ENCODE results near the gene EXOSC7.
"Not testable (repeated sequence)": the region's sequence is repeated elsewhere in the genome, so short reads cannot be mapped to it uniquely, and the experiment has no call there.

Gene EXOSC7

GRCh38 chr3:44970926-44971490 lies 5.0 kb upstream of the EXOSC7 start:
- Histone ChIP-seq H3K4me3 (ENCODE audit: insufficient read depth, low read depth, low read length) (no peak overlapping the region), H3K36me3 (ENCODE audit: control insufficient read depth, insufficient read depth, low read length) (no peaks in the 10 kb centered on the region), H3K4me1 (ENCODE audit: control insufficient read depth, insufficient read depth, low read length) (no peaks in the 10 kb centered on the region), H3K9me3 (ENCODE audit: control insufficient read depth, low read length) (no peaks in the 10 kb centered on the region), H3K27me3 (ENCODE audit: control insufficient read depth, insufficient read depth, low read length, poor library complexity, severe bottlenecking) (no peaks in the 10 kb centered on the region), H3K27ac (ENCODE audit: insufficient read depth, low read depth, low read length, poor library complexity, severe bottlenecking) (no peak overlapping the region)
- WGBS, 2 experiments: 91 to 96% methylated on average over 3 of the region's 3 CpGs

- H3K4me3 ChIP-seq (ENCODE audit: insufficient read depth, low read depth, low read length): peak overlapping the region; percentile 100
- 93 to 95% methylated on average over 4 of the region's 4 CpGs for WGBS, 2 experiments
- H3K27ac ChIP-seq (ENCODE audit: insufficient read depth, low read depth, low read length, poor library complexity, severe bottlenecking): no peak overlapping the region
- peaks cover 8% of the 10 kb centered on the region for H3K4me1 ChIP-seq (ENCODE audit: control insufficient read depth, insufficient read depth, low read length)
- no peaks in the 10 kb centered on the region for H3K9me3 ChIP-seq (ENCODE audit: control insufficient read depth, low read length)
- no peaks in the 10 kb centered on the region for H3K36me3 ChIP-seq (ENCODE audit: control insufficient read depth, insufficient read depth, low read length)
- H3K27me3 ChIP-seq (ENCODE audit: control insufficient read depth, insufficient read depth, low read length, poor library complexity, severe bottlenecking): no peaks in the 10 kb centered on the region
Observed at GRCh38 chr3:44974416-44974815, 1.6 kb upstream of the EXOSC7 start.

GRCh38 chr3:44981220-44981619 lies 5.2 kb downstream of the EXOSC7 start:
- no peaks in the 10 kb centered on the region for H3K36me3 ChIP-seq (ENCODE audit: control insufficient read depth, insufficient read depth, low read length)
- H3K4me3 ChIP-seq (ENCODE audit: insufficient read depth, low read depth, low read length): no peak overlapping the region
- WGBS, 2 experiments: 100% methylated on average over 1 of the region's 1 CpG
- no peaks in the 10 kb centered on the region for H3K27me3 ChIP-seq (ENCODE audit: control insufficient read depth, insufficient read depth, low read length, poor library complexity, severe bottlenecking)
- H3K27ac ChIP-seq (ENCODE audit: insufficient read depth, low read depth, low read length, poor library complexity, severe bottlenecking): no peak overlapping the region
- H3K4me1 ChIP-seq (ENCODE audit: control insufficient read depth, insufficient read depth, low read length): peaks cover 8% of the 10 kb centered on the region
- no peaks in the 10 kb centered on the region for H3K9me3 ChIP-seq (ENCODE audit: control insufficient read depth, low read length)

- Histone ChIP-seq H3K27ac (ENCODE audit: insufficient read depth, low read depth, low read length, poor library complexity, severe bottlenecking) (no peak overlapping the region), H3K4me3 (ENCODE audit: insufficient read depth, low read depth, low read length) (no peak overlapping the region), H3K9me3 (ENCODE audit: control insufficient read depth, low read length) (no peaks in the 10 kb centered on the region), H3K36me3 (ENCODE audit: control insufficient read depth, insufficient read depth, low read length) (no peaks in the 10 kb centered on the region), H3K27me3 (ENCODE audit: control insufficient read depth, insufficient read depth, low read length, poor library complexity, severe bottlenecking) (no peaks in the 10 kb centered on the region), H3K4me1 (ENCODE audit: control insufficient read depth, insufficient read depth, low read length) (peaks cover 8% of the 10 kb centered on the region)
- WGBS, 2 experiments: 89 to 95% methylated on average over 4 of the region's 4 CpGs
Observed at GRCh38 chr3:44981751-44982150, 5.7 kb downstream of the EXOSC7 start.

DNA sequence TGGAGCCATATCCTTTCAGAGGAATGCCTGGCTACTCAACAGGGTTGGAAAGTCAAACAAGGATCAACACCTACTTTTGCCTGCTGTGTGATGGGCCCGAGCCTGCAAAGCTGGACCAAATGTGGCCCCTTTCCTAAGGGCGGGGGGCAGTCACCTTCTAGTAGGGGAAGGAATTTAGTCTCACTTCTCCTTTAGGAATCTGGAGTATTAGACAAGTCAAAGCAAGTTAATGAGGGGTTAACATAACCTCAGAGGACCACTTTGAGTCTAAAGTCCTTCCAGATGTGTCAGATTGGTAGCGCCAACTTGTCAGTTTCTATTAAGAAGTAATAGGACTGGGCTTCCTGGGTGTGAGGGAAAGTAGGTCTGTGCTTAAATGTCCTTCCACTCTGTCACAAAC lies 6.8 kb downstream of the EXOSC7 start:
- Histone ChIP-seq H3K9me3 (ENCODE audit: control insufficient read depth, low read length) (no peaks in the 10 kb centered on the region), H3K36me3 (ENCODE audit: control insufficient read depth, insufficient read depth, low read length) (no peaks in the 10 kb centered on the region), H3K4me1 (ENCODE audit: control insufficient read depth, insufficient read depth, low read length) (peaks cover 8% of the 10 kb centered on the region), H3K27ac (ENCODE audit: insufficient read depth, low read depth, low read length, poor library complexity, severe bottlenecking) (no peak overlapping the region), H3K4me3 (ENCODE audit: insufficient read depth, low read depth, low read length) (no peak overlapping the region), H3K27me3 (ENCODE audit: control insufficient read depth, insufficient read depth, low read length, poor library complexity, severe bottlenecking) (no peaks in the 10 kb centered on the region)
- 90 to 94% methylated on average over 3 of the region's 3 CpGs for WGBS, 2 experiments

- H3K4me1 ChIP-seq (ENCODE audit: control insufficient read depth, insufficient read depth, low read length): peaks cover 5% of the 10 kb centered on the region
- 92 to 94% methylated on average over 1 of the region's 1 CpG for WGBS, 2 experiments
- no peaks in the 10 kb centered on the region for H3K36me3 ChIP-seq (ENCODE audit: control insufficient read depth, insufficient read depth, low read length)
- no peaks in the 10 kb centered on the region for H3K9me3 ChIP-seq (ENCODE audit: control insufficient read depth, low read length)
- H3K27me3 ChIP-seq (ENCODE audit: control insufficient read depth, insufficient read depth, low read length, poor library complexity, severe bottlenecking): no peaks in the 10 kb centered on the region
- H3K27ac ChIP-seq (ENCODE audit: insufficient read depth, low read depth, low read length, poor library complexity, severe bottlenecking): no peak overlapping the region
- H3K4me3 ChIP-seq (ENCODE audit: insufficient read depth, low read depth, low read length): no peak overlapping the region
Observed at GRCh38 chr3:44983484-44983941, 7.5 kb downstream of the EXOSC7 start.

- no peaks in the 10 kb centered on the region for H3K36me3 ChIP-seq (ENCODE audit: control insufficient read depth, insufficient read depth, low read length)
- WGBS, 2 experiments: 93 to 100% methylated on average over 1 of the region's 2 CpGs
- H3K4me3 ChIP-seq (ENCODE audit: insufficient read depth, low read depth, low read length): no peak overlapping the region
- H3K9me3 ChIP-seq (ENCODE audit: control insufficient read depth, low read length): no peaks in the 10 kb centered on the region
- no peak overlapping the region for H3K27ac ChIP-seq (ENCODE audit: insufficient read depth, low read depth, low read length, poor library complexity, severe bottlenecking)
- H3K27me3 ChIP-seq (ENCODE audit: control insufficient read depth, insufficient read depth, low read length, poor library complexity, severe bottlenecking): no peaks in the 10 kb centered on the region
- no peaks in the 10 kb centered on the region for H3K4me1 ChIP-seq (ENCODE audit: control insufficient read depth, insufficient read depth, low read length)
Observed at GRCh38 chr3:44984335-44984734, 8.3 kb downstream of the EXOSC7 start.

GRCh38 chr3:44986330-44986729 lies 10.3 kb downstream of the EXOSC7 start:
- H3K27ac ChIP-seq (ENCODE audit: insufficient read depth, low read depth, low read length, poor library complexity, severe bottlenecking); H3K9me3 ChIP-seq (ENCODE audit: control insufficient read depth, low read length); H3K27me3 ChIP-seq (ENCODE audit: control insufficient read depth, insufficient read depth, low read length, poor library complexity, severe bottlenecking); H3K36me3 ChIP-seq (ENCODE audit: control insufficient read depth, insufficient read depth, low read length); H3K4me1 ChIP-seq (ENCODE audit: control insufficient read depth, insufficient read depth, low read length); H3K4me3 ChIP-seq (ENCODE audit: insufficient read depth, low read depth, low read length): not testable (repeated sequence)
- WGBS, 2 experiments: 96 to 98% methylated on average over 14 of the region's 14 CpGs

- peaks cover 9% of the 10 kb centered on the region for H3K36me3 ChIP-seq (ENCODE audit: control insufficient read depth, insufficient read depth, low read length)
Observed at GRCh38 chr3:44987332-44987731, 11.3 kb downstream of the EXOSC7 start.

GRCh38 chr3:44988073-44988472 lies 12.0 kb downstream of the EXOSC7 start:
- Histone ChIP-seq H3K4me3 (ENCODE audit: insufficient read depth, low read depth, low read length) (no peak overlapping the region), H3K27me3 (ENCODE audit: control insufficient read depth, insufficient read depth, low read length, poor library complexity, severe bottlenecking) (no peaks in the 10 kb centered on the region), H3K27ac (ENCODE audit: insufficient read depth, low read depth, low read length, poor library complexity, severe bottlenecking) (no peak overlapping the region), H3K9me3 (ENCODE audit: control insufficient read depth, low read length) (no peaks in the 10 kb centered on the region), H3K36me3 (ENCODE audit: control insufficient read depth, insufficient read depth, low read length) (peaks cover 9% of the 10 kb centered on the region), H3K4me1 (ENCODE audit: control insufficient read depth, insufficient read depth, low read length) (no peaks in the 10 kb centered on the region)
- WGBS, 2 experiments: 95 to 100% methylated on average over 2 of the region's 2 CpGs

More at GRCh38 chr3:44987332-44987731, 11.3 kb downstream of the EXOSC7 start:
- 95 to 96% methylated on average over 6 of the region's 6 CpGs for WGBS, 2 experiments
- H3K27me3 ChIP-seq (ENCODE audit: control insufficient read depth, insufficient read depth, low read length, poor library complexity, severe bottlenecking): no peaks in the 10 kb centered on the region
- no peaks in the 10 kb centered on the region for H3K9me3 ChIP-seq (ENCODE audit: control insufficient read depth, low read length)
- no peak overlapping the region for H3K27ac ChIP-seq (ENCODE audit: insufficient read depth, low read depth, low read length, poor library complexity, severe bottlenecking)
- no peak overlapping the region for H3K4me3 ChIP-seq (ENCODE audit: insufficient read depth, low read depth, low read length)
- no peaks in the 10 kb centered on the region for H3K4me1 ChIP-seq (ENCODE audit: control insufficient read depth, insufficient read depth, low read length)

- peaks cover 9% of the 10 kb centered on the region for H3K36me3 ChIP-seq (ENCODE audit: control insufficient read depth, insufficient read depth, low read length)
- WGBS, 2 experiments: 81 to 84% methylated on average over 8 of the region's 8 CpGs
Observed at GRCh38 chr3:44989141-44989540, 13.1 kb downstream of the EXOSC7 start.

More at GRCh38 chr3:44989141-44989540, 13.1 kb downstream of the EXOSC7 start:
- Histone ChIP-seq H3K4me1 (ENCODE audit: control insufficient read depth, insufficient read depth, low read length) (no peaks in the 10 kb centered on the region), H3K9me3 (ENCODE audit: control insufficient read depth, low read length) (no peaks in the 10 kb centered on the region), H3K27ac (ENCODE audit: insufficient read depth, low read depth, low read length, poor library complexity, severe bottlenecking) (no peak overlapping the region), H3K27me3 (ENCODE audit: control insufficient read depth, insufficient read depth, low read length, poor library complexity, severe bottlenecking) (no peaks in the 10 kb centered on the region), H3K4me3 (ENCODE audit: insufficient read depth, low read depth, low read length) (no peak overlapping the region)

Measured in ectodermal cell (in vitro differentiated cells).